NCI-H460 (cell line): ENCODE results near the gene CKS2. TPM values are rescaled to one million over a fixed set of nuclear protein-coding genes. Genes with fewer than 3 reads are reported as not detected.

ENCODE experiments used
- DNase-seq: peaks from one replicate; pipeline ENCODE4 v3.0.0-alpha.2; 2016; ENCODE audit warnings: low read depth; ENCODE audit errors: extremely low read depth
- total RNA-seq: library from RNA; depleted of rRNA; stranded (reverse); fragments of >200 nt; shearing (Covaris generic); gene quantifications from 2 replicates; pipeline ENCODE4 v1.2.3, GENCODE V29; 2014

Gene CKS2
- total RNA-seq, 1 experiment from 2014 or later: 381 TPM

DNA sequence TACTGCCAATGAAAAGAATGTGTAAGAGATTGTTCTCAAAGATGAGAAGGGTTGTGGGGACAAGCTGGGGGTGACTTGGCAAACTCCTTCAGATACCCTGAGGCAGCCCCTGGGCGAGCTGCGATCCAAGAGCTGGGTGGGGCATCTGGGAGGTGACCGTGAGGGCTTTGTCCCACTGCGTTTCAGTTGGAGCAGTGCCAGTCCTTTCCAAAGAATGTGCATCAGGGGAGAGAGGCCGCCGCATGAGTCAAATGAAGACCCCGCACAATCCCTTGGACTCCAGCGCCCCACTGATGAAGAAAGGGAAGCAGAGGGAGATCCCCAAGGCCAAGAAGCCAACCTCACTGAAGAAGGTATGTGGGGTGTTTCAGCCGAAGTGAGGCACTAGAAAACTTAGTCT, 35.7 kb downstream of the CKS2 start:
- no peak for DNase-seq

GRCh38 chr9:89347651-89348050, 36.7 kb downstream of the CKS2 start:
- DNase-seq: no peak

DNA sequence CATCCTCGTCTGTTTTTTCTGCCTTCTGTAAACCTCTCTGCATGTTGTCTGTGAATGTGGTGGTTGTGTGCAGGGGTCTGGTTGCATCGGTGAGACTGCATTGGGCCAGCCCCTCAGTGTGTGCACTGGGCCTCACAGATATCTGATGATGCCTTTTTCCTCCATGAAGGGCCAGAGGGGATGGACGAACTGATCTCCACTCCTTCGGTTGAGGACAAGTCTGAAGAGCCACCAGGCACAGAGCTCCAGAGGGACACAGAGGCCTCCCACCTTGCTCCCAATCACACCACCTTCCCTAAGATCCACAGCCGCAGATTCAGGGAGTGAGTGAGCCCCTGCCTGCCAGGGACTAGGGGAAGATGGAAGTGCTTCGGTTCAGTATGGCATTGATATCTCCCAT, 38.6 kb downstream of the CKS2 start:
- DNase-seq: no peak

- no peak for DNase-seq
These were observed 40.1 kb downstream of the CKS2 start for GRCh38 chr9:89350988-89351557.

DNA sequence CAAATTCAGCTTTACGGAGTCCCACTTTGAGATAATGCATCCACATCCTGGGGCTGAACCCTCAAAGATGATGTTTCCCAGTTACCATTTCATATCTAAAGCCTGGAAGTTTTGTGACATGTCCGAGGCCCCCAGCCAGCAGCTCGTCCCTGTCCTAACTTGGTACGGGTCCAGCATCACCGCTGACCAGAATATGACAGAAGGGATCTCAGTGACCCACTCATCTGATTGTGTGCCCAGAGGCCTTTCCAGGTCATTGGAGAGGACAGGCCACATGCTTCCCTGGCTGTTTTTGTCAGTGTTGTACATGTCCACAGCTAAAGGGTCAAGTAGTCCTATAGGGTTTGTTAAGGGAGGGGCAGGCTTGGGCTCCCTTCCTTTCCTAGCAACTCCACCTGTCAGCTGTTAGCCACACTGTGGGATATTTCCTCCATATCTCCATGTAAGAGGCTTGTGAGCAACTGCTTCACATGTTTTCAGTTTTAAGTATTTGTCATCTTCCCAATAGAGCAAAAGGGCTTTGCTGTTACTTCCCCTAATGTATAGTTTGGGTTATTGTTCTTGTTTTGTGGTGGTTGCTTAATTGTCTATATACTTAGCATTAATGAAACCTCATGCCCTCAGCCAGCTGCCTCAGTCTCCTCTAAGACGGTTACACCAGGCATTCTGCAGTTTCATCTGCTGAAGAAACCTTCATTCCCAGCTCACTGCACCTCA, 40.7 kb downstream of the CKS2 start:
- no peak for DNase-seq

GRCh38 chr9:89352451-89352850, 41.5 kb downstream of the CKS2 start:
- no peak for DNase-seq

DNA sequence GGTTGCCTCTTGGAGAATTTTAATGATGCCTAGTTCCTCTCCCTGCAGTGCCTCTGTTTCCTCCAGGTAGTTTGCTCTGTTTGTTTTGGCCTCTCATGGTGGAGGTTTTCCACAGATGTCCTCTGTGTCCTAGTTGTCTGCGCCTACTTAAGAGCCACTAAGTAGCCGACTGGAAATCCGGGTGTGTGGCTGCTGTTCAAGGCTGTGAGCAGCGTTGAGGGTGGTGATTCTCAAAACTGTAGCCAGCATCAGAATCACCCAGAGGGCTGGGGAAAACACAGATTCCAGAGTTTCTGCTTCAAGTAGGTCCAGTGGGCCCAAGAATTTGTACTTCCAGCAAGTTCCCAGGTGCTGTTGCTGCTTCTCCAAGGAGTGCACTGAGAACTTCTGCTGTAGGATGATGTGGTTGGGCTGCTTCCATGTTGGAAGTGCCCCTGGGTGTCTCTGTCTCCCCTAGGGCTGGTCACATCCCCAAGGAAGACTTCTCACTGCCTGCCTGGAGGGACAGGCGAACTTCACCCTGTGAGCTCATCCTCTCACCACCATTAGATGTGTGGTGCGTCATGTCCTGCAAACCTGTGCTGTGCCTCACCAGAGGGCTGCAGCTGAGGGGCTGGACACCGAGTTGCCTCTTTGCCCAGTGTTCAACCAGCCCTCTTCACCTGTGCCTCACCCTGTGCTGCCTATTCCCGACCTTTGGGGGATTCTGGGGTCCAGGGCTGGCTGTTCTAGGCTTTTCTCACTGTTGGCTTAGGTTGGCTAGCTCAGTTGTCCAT, 42.1 kb downstream of the CKS2 start:
- no peak for DNase-seq

DNA sequence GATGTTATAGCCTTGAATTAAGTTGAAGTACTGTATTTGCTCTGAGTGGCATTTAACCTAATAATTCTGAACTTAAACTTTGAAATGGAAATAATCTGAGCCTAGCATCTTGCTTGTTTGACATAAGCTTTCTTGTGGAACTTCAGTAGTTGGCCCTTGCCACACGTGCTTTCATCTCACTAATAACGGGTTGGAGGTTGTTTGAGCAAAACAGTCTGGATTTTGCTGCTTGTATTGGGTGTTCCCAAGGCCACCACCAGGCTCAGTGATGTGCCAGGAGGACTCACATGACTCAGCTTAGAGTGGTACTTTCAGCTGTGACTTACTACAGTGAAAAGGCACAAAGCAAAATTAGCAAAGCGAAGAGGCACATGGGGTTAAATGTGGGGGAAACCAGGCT, 43.0 kb downstream of the CKS2 start:
- DNase-seq: no peak

GRCh38 chr9:89354471-89354870, 43.5 kb downstream of the CKS2 start:
- no peak for DNase-seq

GRCh38 chr9:89356782-89357181, 45.8 kb downstream of the CKS2 start:
- DNase-seq: no peak

- DNase-seq: no peak
These were observed 46.6 kb downstream of the CKS2 start for GRCh38 chr9:89357331-89358197.

DNA sequence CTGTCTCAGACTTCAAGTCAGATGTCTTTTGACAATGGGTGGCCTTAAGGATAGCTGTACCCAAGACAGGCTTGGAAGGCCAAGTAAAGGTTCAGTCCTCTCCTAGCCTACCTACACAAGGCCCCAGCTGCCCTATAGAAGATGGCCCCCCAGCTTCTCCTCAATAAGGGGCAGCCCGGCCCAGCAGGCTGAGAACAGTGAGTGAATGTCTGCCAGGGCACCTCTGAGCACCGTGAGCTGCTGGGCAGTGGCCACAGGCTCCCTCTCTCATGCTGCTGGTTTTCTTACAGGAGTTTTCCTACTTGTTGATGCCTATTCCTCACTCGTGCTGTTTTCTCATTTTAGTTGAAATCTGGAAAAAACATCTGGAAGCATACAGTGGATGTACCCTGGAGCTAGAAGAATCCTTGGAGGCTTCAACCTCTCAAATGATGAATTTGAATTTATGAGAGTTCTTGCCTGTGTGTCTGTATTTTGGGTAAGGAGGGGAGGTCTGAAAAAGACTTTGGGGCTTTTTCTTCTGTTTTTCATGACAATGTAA, 47.5 kb downstream of the CKS2 start:
- DNase-seq: no peak

GRCh38 chr9:89358985-89359384, 48.0 kb downstream of the CKS2 start:
- no peak for DNase-seq

- no peak for DNase-seq
These were observed 48.8 kb downstream of the CKS2 start for GRCh38 chr9:89359751-89360261.

DNA sequence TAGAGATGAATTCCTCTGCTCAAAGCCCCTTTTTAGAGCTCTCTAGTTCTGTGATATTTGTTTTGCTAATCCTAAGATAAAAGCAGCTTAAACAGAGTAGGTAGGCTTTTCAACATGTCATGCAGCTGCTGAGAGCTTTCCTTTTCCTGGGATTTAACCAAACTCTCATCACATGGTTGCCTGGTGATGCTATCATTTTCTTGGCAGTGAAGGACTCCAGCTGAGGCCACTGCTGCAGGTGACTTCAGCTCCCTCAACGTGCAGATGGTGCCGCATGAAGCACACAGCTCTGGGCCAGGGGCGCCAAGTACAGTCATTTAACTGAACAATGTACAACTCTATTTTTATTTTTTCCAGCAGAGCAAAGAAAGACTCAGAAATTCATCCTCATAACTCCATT, 49.5 kb downstream of the CKS2 start:
- no peak for DNase-seq

DNA sequence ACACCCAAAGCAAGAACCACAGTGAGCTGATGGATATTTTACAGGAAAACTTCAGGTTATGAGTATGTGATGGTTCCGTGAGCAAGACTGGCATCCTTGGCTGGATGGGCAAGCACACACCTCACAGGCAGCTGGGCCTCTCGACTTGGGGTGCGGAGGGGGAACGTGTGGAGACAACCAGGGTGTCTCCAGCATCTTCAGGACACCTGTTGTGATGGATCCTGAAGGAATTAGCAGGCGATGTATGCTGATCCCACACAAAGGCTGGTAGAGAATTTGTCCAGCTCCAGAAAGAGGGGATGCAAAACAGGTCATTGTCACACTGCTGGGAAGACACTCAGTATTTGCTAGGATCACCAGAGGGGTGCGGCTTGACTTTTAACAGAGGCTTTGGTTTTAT, 50.0 kb downstream of the CKS2 start:
- DNase-seq: no peak

DNA sequence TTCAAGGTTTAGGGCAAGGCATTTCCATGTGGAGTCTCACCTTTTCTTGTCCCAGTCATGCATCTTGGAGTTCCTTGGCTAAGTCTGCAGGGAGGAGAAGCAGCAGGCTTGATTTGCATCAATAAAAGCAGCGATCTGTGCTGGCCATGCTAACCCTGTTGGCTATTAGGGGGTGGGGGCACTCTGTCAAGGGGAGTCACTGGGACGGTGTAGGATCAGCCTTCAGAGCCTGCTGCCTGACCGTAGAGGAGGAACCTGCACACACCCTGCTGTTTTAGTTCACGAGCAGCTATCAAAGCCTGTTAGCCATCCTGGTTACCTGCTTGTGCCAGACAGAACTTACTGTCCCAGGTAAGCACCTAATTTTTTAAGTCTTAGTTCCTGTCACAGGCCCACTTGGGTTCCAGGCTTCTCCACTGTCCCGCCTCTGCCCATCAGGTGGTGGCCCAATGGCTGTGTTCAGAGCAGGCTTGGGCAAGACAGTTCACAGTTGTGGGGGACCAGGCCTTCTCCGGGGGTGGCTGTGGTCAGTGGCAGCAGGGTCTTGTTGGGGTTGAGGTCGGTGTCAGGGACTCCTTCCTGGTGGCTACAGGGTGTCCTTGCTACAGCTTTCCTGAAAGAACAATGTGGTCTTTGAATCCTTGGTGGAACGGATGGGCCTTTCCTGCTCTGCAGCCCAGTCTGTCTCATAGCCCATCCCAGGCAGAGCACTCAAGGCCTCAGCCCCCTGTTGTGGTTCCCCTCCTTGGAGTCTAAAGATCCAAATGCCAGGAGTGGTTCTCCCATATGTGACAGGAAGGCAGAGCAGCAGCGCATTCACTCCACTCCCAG, 51.0 kb downstream of the CKS2 start:
- DNase-seq: no peak

DNA sequence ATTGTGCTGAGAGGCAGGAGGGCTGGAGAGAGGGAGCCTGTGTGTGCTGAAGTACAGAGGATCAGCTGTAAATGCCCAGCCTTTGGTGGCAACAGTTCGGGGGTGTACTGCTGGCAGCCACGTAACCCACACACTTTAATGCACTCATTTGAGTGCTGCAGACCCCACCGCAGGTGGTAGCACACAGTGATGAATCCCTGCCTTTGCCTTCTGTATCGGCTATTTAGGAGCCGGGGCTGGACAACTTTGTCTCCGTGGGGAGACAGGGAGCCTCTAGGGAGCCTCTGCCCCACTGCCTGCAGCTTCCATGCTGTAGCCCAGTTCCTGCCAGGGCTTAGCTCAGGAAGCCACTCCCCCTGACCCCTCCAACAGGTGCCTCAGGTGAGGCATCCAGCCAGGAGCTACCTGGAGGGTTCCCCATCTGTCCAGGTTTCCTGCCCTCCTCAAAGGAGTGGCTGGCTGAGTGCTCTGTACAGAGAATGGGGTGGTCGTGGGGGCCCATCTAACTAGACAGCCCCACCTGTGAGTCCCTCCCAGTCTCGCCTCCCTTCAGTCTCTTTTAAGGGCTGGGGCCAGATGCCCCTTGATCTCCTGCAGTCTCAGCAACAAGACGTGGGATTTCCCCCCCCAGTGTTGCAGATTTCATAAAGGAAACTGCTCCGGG, 51.8 kb downstream of the CKS2 start:
- DNase-seq: no peak

GRCh38 chr9:89363311-89363670, 52.3 kb downstream of the CKS2 start:
- no peak for DNase-seq
